Retina (tissue), 1 donor: ENCODE data around the gene RNF167.

Source experiments
- DNase-seq: peaks from one replicate; pipeline ENCODE4 v3.0.0-alpha.2; 2016

RNF167 gene

GRCh38 chr17:4940555-4941318 is 669 bp downstream of the RNF167 start:
- no peak for DNase-seq

- no peak for DNase-seq
Measured at GRCh38 chr17:4941319-4941610, 1.2 kb downstream of the RNF167 start.

DNA sequence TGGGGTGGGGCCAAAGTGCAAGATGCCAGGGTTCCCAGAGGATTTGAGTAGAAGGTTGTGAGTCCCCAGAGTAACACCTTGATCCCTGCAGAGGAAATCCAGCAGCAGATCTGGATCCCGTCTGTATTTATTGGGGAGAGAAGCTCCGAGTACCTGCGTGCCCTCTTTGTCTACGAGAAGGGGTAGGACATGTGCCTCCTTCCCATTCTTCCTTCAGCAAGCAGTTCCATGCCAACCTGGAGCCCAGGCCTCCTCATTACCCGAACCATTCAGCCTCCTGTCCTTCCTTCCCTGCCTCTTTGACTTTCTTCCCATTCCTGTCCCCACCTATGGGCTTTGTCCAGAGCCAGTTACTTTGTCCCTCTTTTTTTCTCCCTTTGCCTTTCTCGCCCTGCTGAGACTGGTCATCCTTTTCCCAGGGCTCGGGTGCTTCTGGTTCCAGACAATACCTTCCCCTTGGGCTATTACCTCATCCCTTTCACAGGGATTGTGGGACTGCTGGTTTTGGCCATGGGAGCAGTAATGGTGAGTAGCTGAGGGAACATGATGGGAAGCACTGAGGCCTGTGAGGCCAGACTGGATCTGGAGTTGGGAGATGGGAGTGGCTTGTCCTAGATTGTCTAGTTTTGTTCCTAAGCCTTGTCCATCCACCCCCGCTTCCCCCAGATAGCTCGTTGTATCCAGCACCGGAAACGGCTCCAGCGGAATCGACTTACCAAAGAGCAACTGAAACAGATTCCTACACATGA is 2.9 kb downstream of the RNF167 start:
- no peak for DNase-seq

DNA sequence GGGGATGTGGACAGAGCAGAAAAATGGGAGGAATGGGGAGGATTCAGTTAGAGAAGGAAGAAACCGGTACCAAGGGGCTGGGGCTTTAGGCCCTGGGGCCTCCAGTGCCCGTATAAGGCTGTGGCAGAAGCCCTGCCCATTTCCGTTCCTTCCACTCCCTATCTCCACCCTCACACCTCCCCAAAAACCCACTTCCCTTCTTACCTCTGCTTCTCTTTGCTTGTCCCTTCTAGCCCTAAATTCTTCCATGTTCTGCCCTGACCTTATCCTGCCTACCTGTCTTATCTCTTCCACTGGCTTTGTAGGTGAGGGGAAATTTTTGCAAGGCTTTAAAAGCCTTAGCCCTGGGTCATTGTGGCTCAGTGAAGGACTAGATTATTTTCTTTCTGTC is 4.1 kb downstream of the RNF167 start:
- DNase-seq = no peak

DNA sequence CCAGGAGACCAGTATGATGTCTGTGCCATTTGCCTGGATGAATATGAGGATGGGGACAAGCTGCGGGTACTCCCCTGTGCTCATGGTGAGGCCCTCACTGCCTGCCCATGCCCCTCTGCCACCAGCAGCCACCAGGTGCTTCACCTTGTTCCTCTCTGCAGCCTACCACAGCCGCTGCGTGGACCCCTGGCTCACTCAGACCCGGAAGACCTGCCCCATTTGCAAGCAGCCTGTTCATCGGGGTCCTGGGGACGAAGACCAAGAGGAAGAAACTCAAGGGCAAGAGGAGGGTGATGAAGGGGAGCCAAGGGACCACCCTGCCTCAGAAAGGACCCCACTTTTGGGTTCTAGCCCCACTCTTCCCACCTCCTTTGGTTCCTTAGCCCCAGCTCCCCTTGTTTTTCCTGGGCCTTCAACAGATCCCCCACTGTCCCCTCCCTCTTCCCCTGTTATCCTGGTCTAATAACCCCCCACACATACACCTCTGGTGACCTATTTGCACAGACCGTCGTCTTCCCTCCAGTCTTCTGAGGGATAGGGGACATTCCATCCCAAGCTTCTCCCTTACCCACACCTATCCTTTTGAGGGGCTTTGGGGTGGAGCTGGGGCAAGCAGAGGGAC is 4.6 kb downstream of the RNF167 start:
- DNase-seq = no peak

- no peak for DNase-seq
Measured at GRCh38 chr17:4945176-4945943, 5.3 kb downstream of the RNF167 start.

DNA sequence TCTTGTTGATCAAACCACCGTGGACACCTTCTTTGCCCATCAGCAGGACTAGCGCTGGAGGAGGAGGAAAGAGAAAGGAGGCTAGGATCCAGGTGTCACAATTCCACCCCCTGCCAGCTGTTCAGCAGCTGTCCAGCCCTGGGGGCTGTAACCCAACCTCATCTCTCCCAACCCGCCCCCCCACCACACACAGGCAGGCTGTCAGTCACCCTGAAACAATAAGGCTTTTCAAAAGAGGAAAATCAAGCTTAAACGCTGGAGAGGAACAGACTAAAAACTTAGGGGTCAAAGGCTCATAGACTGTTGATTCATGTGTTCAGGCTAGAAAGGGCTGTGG is 5.8 kb downstream of the RNF167 start:
- DNase-seq = no peak

GRCh38 chr17:4946312-4946976 is 6.4 kb downstream of the RNF167 start:
- no peak for DNase-seq

GRCh38 chr17:4947010-4947410 is 6.9 kb downstream of the RNF167 start:
- no peak for DNase-seq

- DNase-seq = peak; percentile 66
Measured at GRCh38 chr17:4947411-4948165, 7.5 kb downstream of the RNF167 start.

GRCh38 chr17:4948166-4948930 is 8.3 kb downstream of the RNF167 start, which contains the start of gene PFN1:
PFN1 (minus strand) TSS chr17:4948530; CDS start chr17:4948394, 136 bp downstream.
- peak; percentile 86 for DNase-seq

- peak; percentile 92 for DNase-seq
Measured at GRCh38 chr17:4948931-4949320, 8.9 kb downstream of the RNF167 start.

- peak; percentile 73 for DNase-seq
Measured at GRCh38 chr17:4949321-4950074, 9.4 kb downstream of the RNF167 start.

DNA sequence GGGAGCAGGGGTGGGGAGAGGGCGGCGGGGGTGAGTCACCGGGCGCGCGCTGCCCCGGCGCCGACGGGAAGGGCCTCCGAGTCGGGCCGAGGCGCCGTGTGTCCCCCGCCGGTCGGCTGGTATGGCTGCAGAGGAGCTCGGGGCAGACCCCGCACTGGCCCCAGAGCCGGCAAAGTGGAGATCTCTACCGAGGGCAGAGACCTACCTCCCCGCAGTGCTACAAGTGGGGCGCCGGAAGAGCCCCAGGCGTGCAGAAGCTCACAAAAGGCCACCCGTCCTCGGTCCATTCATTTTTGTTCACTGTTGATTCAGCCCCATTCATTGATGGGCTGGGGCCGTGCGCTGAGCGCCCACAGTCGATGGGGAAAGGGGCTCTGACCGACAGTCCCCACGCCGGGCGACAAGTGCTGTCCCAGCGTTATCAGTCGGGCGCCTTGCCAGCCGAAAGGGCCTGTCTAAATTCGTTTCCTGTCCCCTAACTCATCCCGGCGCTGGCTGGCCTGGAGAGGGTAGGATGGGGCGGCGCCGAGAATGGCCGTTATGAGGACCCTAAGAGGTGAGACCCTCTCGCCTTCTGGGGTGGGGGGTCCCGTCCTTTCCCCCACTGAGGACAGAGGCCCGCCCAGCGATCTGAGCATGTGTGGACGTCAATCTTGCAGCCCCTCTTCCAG is 10.1 kb downstream of the RNF167 start:
- peak; percentile 62 for DNase-seq

DNA sequence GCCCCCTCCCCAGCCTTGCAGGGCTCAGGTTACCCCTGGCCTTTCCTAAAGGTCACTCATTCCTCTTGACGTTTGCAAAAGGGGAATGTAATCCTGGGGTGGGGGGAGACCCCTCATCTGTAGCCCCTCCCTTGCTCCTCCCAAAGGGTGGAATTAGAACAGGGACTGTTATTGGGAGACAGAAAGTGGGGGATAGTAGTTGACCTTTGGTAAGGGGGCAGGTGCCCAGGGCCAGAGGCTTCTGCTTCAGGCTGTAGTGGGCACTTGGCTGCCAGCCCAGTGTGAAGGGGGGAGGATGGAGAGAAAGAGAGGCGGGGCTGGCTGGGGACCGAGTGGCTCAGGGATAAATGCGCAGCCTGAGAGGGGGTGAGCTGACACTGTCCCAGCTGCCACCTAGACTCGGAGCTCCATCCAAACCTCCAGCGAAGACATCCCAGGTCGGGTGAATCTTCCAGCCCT is 10.7 kb downstream of the RNF167 start, which contains the start of gene ENO3:
Gene ENO3, plus strand, starts transcription at position 374 of the 459 bp plus-strand sequence. CDS start 711 bp downstream, outside the sequence.
- peak; percentile 24 for DNase-seq

- DNase-seq = no peak
Measured at GRCh38 chr17:4951486-4951885, 11.4 kb downstream of the RNF167 start.

- DNase-seq = no peak
Measured at GRCh38 chr17:4953451-4953961, 13.4 kb downstream of the RNF167 start.

DNA sequence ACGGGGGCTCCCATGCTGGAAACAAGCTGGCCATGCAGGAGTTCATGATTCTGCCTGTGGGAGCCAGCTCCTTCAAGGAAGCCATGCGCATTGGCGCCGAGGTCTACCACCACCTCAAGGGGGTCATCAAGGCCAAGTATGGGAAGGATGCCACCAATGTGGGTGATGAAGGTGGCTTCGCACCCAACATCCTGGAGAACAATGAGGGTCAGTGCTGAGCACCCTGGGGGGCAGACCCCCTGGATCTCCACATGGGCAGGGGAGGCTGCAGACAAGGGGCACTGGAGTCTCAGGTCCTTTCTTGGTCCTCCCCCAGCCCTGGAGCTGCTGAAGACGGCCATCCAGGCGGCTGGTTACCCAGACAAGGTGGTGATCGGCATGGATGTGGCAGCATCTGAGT is 15.0 kb downstream of the RNF167 start:
- DNase-seq = no peak

GRCh38 chr17:4956493-4957061 is 16.5 kb downstream of the RNF167 start:
- DNase-seq = no peak
